ENCODE measurements around the gene ZNF84.

The ZNF84 gene

GRCh38 chr12:133037207-133038005 is at the start of gene ZNF84:
Gene ZNF84, plus strand, starts transcription at chr12:133037509. Its CDS starts 3,959 bp downstream, at chr12:133041468.
- peak; percentile 97 for DNase-seq

GRCh38 chr12:132998741-132999140 is 38.6 kb upstream of the ZNF84 start:
- DNase-seq = no peak

GRCh38 chr12:133010657-133011297 is 26.5 kb upstream of the ZNF84 start:
- no peak for DNase-seq

- no peak for DNase-seq
These were observed 13.7 kb upstream of the ZNF84 start for GRCh38 chr12:133023566-133023965.

GRCh38 chr12:133026996-133027395 is 10.3 kb upstream of the ZNF84 start:
- DNase-seq = no peak

- DNase-seq = no peak
These were observed 905 bp downstream of the ZNF84 start for GRCh38 chr12:133038118-133038709.

GRCh38 chr12:133046698-133047097 is 9.4 kb downstream of the ZNF84 start:
- no peak for DNase-seq

GRCh38 chr12:133057446-133057845 is 20.1 kb downstream of the ZNF84 start:
- no peak for DNase-seq

GRCh38 chr12:133058203-133059113 is 21.1 kb downstream of the ZNF84 start:
- no peak for DNase-seq

- no peak for DNase-seq
These were observed 24.6 kb downstream of the ZNF84 start for GRCh38 chr12:133061954-133062353.

GRCh38 chr12:133063556-133063955 is 26.2 kb downstream of the ZNF84 start:
- DNase-seq = no peak

GRCh38 chr12:133073836-133074235 is 36.5 kb downstream of the ZNF84 start:
- no peak for DNase-seq

- peak; percentile 98 for DNase-seq
These were observed 42.7 kb downstream of the ZNF84 start for GRCh38 chr12:133080026-133080367.

GRCh38 chr12:133080368-133081158 is 43.3 kb downstream of the ZNF84 start, which contains the start of gene ZNF140:
Gene ZNF140, plus strand, starts transcription at chr12:133080923. Its CDS starts 398 bp downstream, at chr12:133081321.
- peak; percentile 98 for DNase-seq

GRCh38 chr12:133081159-133081780 is 44.0 kb downstream of the ZNF84 start:
- no peak for DNase-seq

GRCh38 chr12:133083345-133083744 is 46.0 kb downstream of the ZNF84 start:
- no peak for DNase-seq

GRCh38 chr12:133105620-133106019 is 68.3 kb downstream of the ZNF84 start:
- DNase-seq = no peak

- DNase-seq = no peak
These were observed 68.9 kb downstream of the ZNF84 start for GRCh38 chr12:133106253-133106652.

GRCh38 chr12:133107121-133107520 is 69.8 kb downstream of the ZNF84 start:
- DNase-seq = no peak

- DNase-seq = no peak
These were observed 70.8 kb downstream of the ZNF84 start for GRCh38 chr12:133108150-133108549.

Data from NCI-H2107 (cell line).